HEK293T (cell line): ENCODE data around the gene AP1G1.

Experiments used
- BHLHE40 ChIP-seq: fragments of 450-650 bp; IDR thresholded peaks from 2 replicates; pipeline ENCODE4 v1.6.1; 2016; ENCODE audit warnings: mild to moderate bottlenecking, moderate library complexity, borderline replicate concordance
- FOXK2 ChIP-seq: fragments of 450-650 bp; IDR thresholded peaks from 2 replicates; pipeline ENCODE4 v1.6.1; 2016; ENCODE audit warnings: mild to moderate bottlenecking
- SUZ12 ChIP-seq: fragments of 450-650 bp; IDR thresholded peaks from 2 replicates; pipeline ENCODE4 v1.6.1; 2016; ENCODE audit warnings: mild to moderate bottlenecking

GRCh38 chr16:71811261-71811803 lies 2.7 kb upstream of the AP1G1 start:
- TF ChIP-seq SUZ12 (no peak), BHLHE40 (no peak), FOXK2 (no peak)
